A673 (cell line): Measurements from ENCODE around the gene DMRT3. TPM values are rescaled to one million over a fixed set of nuclear protein-coding genes. Genes with fewer than 3 reads are reported as not detected.

Experiments used
- BruUV-seq: library from RNA; stranded (reverse); fragments of 400-500 nt; replicated peaks from 2 replicates; lab custom pipeline; 2021; lab: Mats Ljungman, UMichigan
- CTCF ChIA-PET: fragments of 300-600 bp; sonication (Branson Sonifier 250); formaldehyde crosslinking; loops from one replicate; lab custom pipeline; 2022; ENCODE audit warnings: antibody characterized with exemption; lab: Charles Lee
- POLR2A ChIA-PET: fragments of 300-600 bp; sonication (Branson Sonifier 250); formaldehyde crosslinking; loops from one replicate; lab custom pipeline; 2022; ENCODE audit warnings: antibody characterized with exemption; ENCODE audit not compliant: low non-redundant PET; lab: Charles Lee
- DNase-seq: peaks from one replicate; pipeline ENCODE4 v3.0.0-alpha.2; 2015; ENCODE audit warnings: low spot score
- H3K27ac ChIP-seq: fragments of 200-600 bp; sonication (generic); 2 replicates; pipeline ENCODE4 v1.5.1; 2016; ENCODE audit warnings: mixed run types, low read depth, mild to moderate bottlenecking, mixed read lengths, antibody characterized with exemption, low read length; ENCODE audit not compliant: poor library complexity, severe bottlenecking
- H3K27me3 ChIP-seq: fragments of 200-600 bp; sonication (generic); replicated peaks from 2 replicates; pipeline ENCODE4 v1.6.1; 2017; ENCODE audit warnings: mixed run types, low read depth, mild to moderate bottlenecking, mixed read lengths, antibody characterized with exemption, low read length; ENCODE audit not compliant: insufficient read depth, poor library complexity
- H3K36me3 ChIP-seq: fragments of 200-600 bp; sonication (generic); 2 replicates; pipeline ENCODE4 v1.6.1; 2016; ENCODE audit warnings: mixed run types, mild to moderate bottlenecking, mixed read lengths, antibody characterized with exemption, low read length; ENCODE audit not compliant: insufficient read depth, poor library complexity, severe bottlenecking
- H3K4me1 ChIP-seq: fragments of 200-600 bp; sonication (generic); 2 replicates; pipeline ENCODE4 v1.6.1; 2017; ENCODE audit warnings: mixed run types, mild to moderate bottlenecking, mixed read lengths, antibody characterized with exemption, low read length; ENCODE audit not compliant: insufficient read depth, poor library complexity, severe bottlenecking
- H3K4me3 ChIP-seq: fragments of 200-600 bp; sonication (generic); 2 replicates; pipeline ENCODE4 v1.5.1; 2016; ENCODE audit warnings: low read depth, mixed run types, mild to moderate bottlenecking, mixed read lengths, low read length; ENCODE audit not compliant: poor library complexity, severe bottlenecking
- H3K9me3 ChIP-seq: fragments of 200-600 bp; sonication (generic); 2 replicates; pipeline ENCODE4 v1.6.1; 2016; ENCODE audit warnings: mixed run types, low read depth, mild to moderate bottlenecking, mixed read lengths, antibody characterized with exemption, low read length; ENCODE audit not compliant: poor library complexity, severe bottlenecking
- CTCF ChIP-seq: fragments of 300-800, 200-600 bp; sonication (generic); conservative IDR thresholded peaks from 2 replicates; pipeline ENCODE4 v1.5.1; 2017; ENCODE audit warnings: low read depth, mild to moderate bottlenecking, antibody characterized with exemption, low read length, moderate library complexity, mixed read lengths
- EZH2 ChIP-seq: fragments of 200-600 bp; sonication (generic); IDR thresholded peaks from 2 replicates; pipeline ENCODE4 v1.6.1; 2017; ENCODE audit warnings: borderline replicate concordance, low read depth, mild to moderate bottlenecking, mixed read lengths, antibody characterized with exemption, low read length; ENCODE audit not compliant: poor library complexity, severe bottlenecking
- intact Hi-C: fragments of 100-400 bp; cut with micrococcal nuclease; formaldehyde crosslinking; loops from one replicate; pipeline ENCODE4 v1.10.0; 2022; ENCODE audit not compliant: unreplicated experiment
- total RNA-seq: library from RNA; stranded (reverse); gene quantifications from 2 replicates; pipeline ENCODE4 v1.2.3, GENCODE V29; 2021

DMRT3 gene
- total RNA-seq, 1 experiment from 2014 or later: not detected

GRCh38 chr9:950139-950538 is 26.3 kb upstream of the DMRT3 start:
- TF ChIP-seq EZH2 (no peak), CTCF (no peak)
- Histone ChIP-seq H3K4me3 (no peak overlapping the region), H3K27me3 (peaks cover 45% of the 10 kb centered on the region), H3K9me3 (no peaks in the 10 kb centered on the region), H3K4me1 (no peaks in the 10 kb centered on the region), H3K27ac (no peak overlapping the region), H3K36me3 (no peaks in the 10 kb centered on the region)
- no peak for DNase-seq
- ChIA-PET CTCF (no interaction called here), POLR2A (no interaction called here)
- no TSS peak for BruUV-seq
- intact Hi-C loops: no loop called here

GRCh38 chr9:952546-952945 is 23.9 kb upstream of the DMRT3 start:
- ChIA-PET CTCF (no interaction called here), POLR2A (no interaction called here)
- Histone ChIP-seq H3K27me3 (peaks cover 49% of the 10 kb centered on the region), H3K36me3 (no peaks in the 10 kb centered on the region), H3K4me1 (no peaks in the 10 kb centered on the region), H3K9me3 (no peaks in the 10 kb centered on the region), H3K4me3 (no peak overlapping the region), H3K27ac (no peak overlapping the region)
- DNase-seq: no peak
- BruUV-seq: no TSS peak
- TF ChIP-seq CTCF (no peak), EZH2 (no peak)
- intact Hi-C loops: no loop called here

GRCh38 chr9:959105-959504 is 17.4 kb upstream of the DMRT3 start:
- H3K9me3 ChIP-seq: no peaks in the 10 kb centered on the region
- POLR2A ChIA-PET: no interaction called here
- CTCF ChIA-PET: no interaction called here
- intact Hi-C loops: no loop called here
- no peak overlapping the region for H3K4me3 ChIP-seq
- no peaks in the 10 kb centered on the region for H3K36me3 ChIP-seq
- H3K4me1 ChIP-seq: no peaks in the 10 kb centered on the region
- DNase-seq: no peak
- no peak overlapping the region for H3K27ac ChIP-seq
- peaks cover 41% of the 10 kb centered on the region for H3K27me3 ChIP-seq
- no peak for TF ChIP-seq CTCF
- TF ChIP-seq EZH2: no peak
- no TSS peak for BruUV-seq
